Activated T-helper 9 cell treated with anti-CD3 and anti-CD28 coated beads, Interleukin-2, amount 50 U/mL, for 16 hours (primary cell): ENCODE results near the gene MEG3.

Source experiments
- DNase-seq: peaks from one replicate; pipeline ENCODE4 v3.0.0-alpha.2; 2020; ENCODE audit warnings: low read depth

MEG3 gene

GRCh38 chr14:100825713-100826331 is at the start of gene MEG3:
MEG3 (plus strand) TSS chr14:100826118.
- no peak for DNase-seq

GRCh38 chr14:100776681-100777365 is 49.1 kb upstream of the MEG3 start:
- no peak for DNase-seq

- DNase-seq = no peak
Measured at GRCh38 chr14:100777366-100777817, 48.5 kb upstream of the MEG3 start.

GRCh38 chr14:100777818-100778525 is 47.9 kb upstream of the MEG3 start:
- no peak for DNase-seq

GRCh38 chr14:100778526-100778882 is 47.4 kb upstream of the MEG3 start:
- no peak for DNase-seq

- no peak for DNase-seq
Measured at GRCh38 chr14:100778951-100779690, 46.8 kb upstream of the MEG3 start.

GRCh38 chr14:100779691-100780080 is 46.2 kb upstream of the MEG3 start:
- DNase-seq = no peak

- no peak for DNase-seq
Measured at GRCh38 chr14:100780246-100780645, 45.7 kb upstream of the MEG3 start.

- no peak for DNase-seq
Measured at GRCh38 chr14:100780646-100781355, 45.1 kb upstream of the MEG3 start.

- DNase-seq = no peak
Measured at GRCh38 chr14:100781952-100782351, 44.0 kb upstream of the MEG3 start.

- DNase-seq = no peak
Measured at GRCh38 chr14:100782516-100783320, 43.2 kb upstream of the MEG3 start.

GRCh38 chr14:100783630-100784370 is 42.1 kb upstream of the MEG3 start:
- no peak for DNase-seq

GRCh38 chr14:100784523-100785337 is 41.2 kb upstream of the MEG3 start:
- no peak for DNase-seq

GRCh38 chr14:100785338-100785615 is 40.6 kb upstream of the MEG3 start:
- no peak for DNase-seq

- DNase-seq = no peak
Measured at GRCh38 chr14:100785626-100786025, 40.3 kb upstream of the MEG3 start.

- DNase-seq = no peak
Measured at GRCh38 chr14:100786131-100786530, 39.8 kb upstream of the MEG3 start.

- DNase-seq = no peak
Measured at GRCh38 chr14:100786576-100787219, 39.2 kb upstream of the MEG3 start.

GRCh38 chr14:100787659-100788058 is 38.3 kb upstream of the MEG3 start:
- no peak for DNase-seq

- DNase-seq = no peak
Measured at GRCh38 chr14:100788517-100788916, 37.4 kb upstream of the MEG3 start.
